ENCODE data around the gene KISS1. TPM values are rescaled to one million over a fixed set of nuclear protein-coding genes. Genes with fewer than 3 reads are reported as not detected.

The KISS1 gene
- total and polyA plus RNA-seq, 2 donors (not counting 1 experiment from before 2014, with no cell fraction given) = 0.17 to 0.52 TPM

Other genes starting within 250 kb of the KISS1 start
- 1.5 and 2.0 TPM in 2 replicates for gene SOX13, start 123.4 kb downstream of the KISS1 start, total RNA-seq
- 3.1 and 5.5 TPM in 2 replicates for gene SOX13, start 123.4 kb downstream of the KISS1 start, polyA plus RNA-seq
- gene ETNK2, start 44.4 kb downstream of the KISS1 start, total RNA-seq = 1.7 and 3.3 TPM in 2 replicates
- 2.7 and 4.0 TPM in 2 replicates for gene ETNK2, start 44.4 kb downstream of the KISS1 start, polyA plus RNA-seq
- 0.17 TPM in 1 of 2 replicates, not detected in the other for gene REN, start 30.2 kb downstream of the KISS1 start, total RNA-seq
- gene REN, start 30.2 kb downstream of the KISS1 start, polyA plus RNA-seq = 0.11 and 0.20 TPM in 2 replicates
- 0.50 TPM in 1 of 2 replicates, not detected in the other for gene GOLT1A, start 17.5 kb upstream of the KISS1 start, total RNA-seq
- not detected in 2 replicates for gene GOLT1A, start 17.5 kb upstream of the KISS1 start, polyA plus RNA-seq
- gene PLEKHA6, start 163.4 kb upstream of the KISS1 start, total RNA-seq = 1.5 and 3.8 TPM in 2 replicates
- 1.6 and 4.3 TPM in 2 replicates for gene PLEKHA6, start 163.4 kb upstream of the KISS1 start, polyA plus RNA-seq
- 26.7 and 27.7 TPM in 2 replicates for gene PPP1R15B, start 215.3 kb upstream of the KISS1 start, total RNA-seq
- 22.4 and 26.3 TPM in 2 replicates for gene PPP1R15B, start 215.3 kb upstream of the KISS1 start, polyA plus RNA-seq